Heart left ventricle (tissue), 13 donors: ENCODE results near the gene CACNA1D.

Experiments used
- POLR2A ChIP-seq, 2 donors: fragments of 450-650 bp; IDR thresholded peaks; one replicate each; pipeline ENCODE4 v1.6.1; 2017; ENCODE audit warnings: antibody characterized with exemption in 2 of 2, mild to moderate bottlenecking in 2 of 2, moderate library complexity in 2 of 2
- TF ChIP-seq, protein P1 (sequence below), 12 donors: fragments of 200-600 bp; sonication (generic) in 4 of 12; IDR thresholded peaks; one replicate each; pipeline versions ENCODE4 v1.5.0 to v1.8.0; 2018 to 2022; ENCODE audit warnings: antibody characterized with exemption in 12 of 12, mild to moderate bottlenecking in 5 of 12
- donor health status: ischemic (EF 13 %, LVEDD 7.1; RV severe dilation, severe dysfunction).
- donor health status: DM: no; HTN: yes; CAD: no.
- donor health status: DM: no; HTN: no; CAD: no.
- donor health status: ischemic (EF 25% LVEDD 6.9; RV normal size, moderate dysfunction).
- donor health status: ischemic (EF 25% LVEDD 5.7; RV mildly dilated, moderate dysfunction).
- donor health status: ischemic (EF 35%, LVEDD 5.7; RV mildly dilated, moderate dysfunction).
- donor health status: nonischemic (EF 11% LVEDD 7.7; RV severe dilation, severe dysfunction).
- donor health status: DM: yes; HTN: yes; CAD: no.
- donor health status: PGD.
- donor health status: ischemic (EF 29% LVEDD 5.4; RV normal size, mild dysfunction).
- donor health status: nonischemic (EF 23%, LVEDD 6.1; RV moderate dilation, normal function).

- TF ChIP-seq, protein P1, sequence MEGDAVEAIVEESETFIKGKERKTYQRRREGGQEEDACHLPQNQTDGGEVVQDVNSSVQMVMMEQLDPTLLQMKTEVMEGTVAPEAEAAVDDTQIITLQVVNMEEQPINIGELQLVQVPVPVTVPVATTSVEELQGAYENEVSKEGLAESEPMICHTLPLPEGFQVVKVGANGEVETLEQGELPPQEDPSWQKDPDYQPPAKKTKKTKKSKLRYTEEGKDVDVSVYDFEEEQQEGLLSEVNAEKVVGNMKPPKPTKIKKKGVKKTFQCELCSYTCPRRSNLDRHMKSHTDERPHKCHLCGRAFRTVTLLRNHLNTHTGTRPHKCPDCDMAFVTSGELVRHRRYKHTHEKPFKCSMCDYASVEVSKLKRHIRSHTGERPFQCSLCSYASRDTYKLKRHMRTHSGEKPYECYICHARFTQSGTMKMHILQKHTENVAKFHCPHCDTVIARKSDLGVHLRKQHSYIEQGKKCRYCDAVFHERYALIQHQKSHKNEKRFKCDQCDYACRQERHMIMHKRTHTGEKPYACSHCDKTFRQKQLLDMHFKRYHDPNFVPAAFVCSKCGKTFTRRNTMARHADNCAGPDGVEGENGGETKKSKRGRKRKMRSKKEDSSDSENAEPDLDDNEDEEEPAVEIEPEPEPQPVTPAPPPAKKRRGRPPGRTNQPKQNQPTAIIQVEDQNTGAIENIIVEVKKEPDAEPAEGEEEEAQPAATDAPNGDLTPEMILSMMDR (IDR thresholded peaks at IDR 0.05) = no peak
- TF ChIP-seq POLR2A (IDR thresholded peaks at IDR 0.05) = no peak
Observed at GRCh38 chr3:53643757-53644156, 149.3 kb downstream of the CACNA1D start.
